HG02852 (cell line): ENCODE measurements around the gene MMP23B.

Experiments
- ATAC-seq: cut with Tn5 transposase; IDR thresholded peaks from one replicate; pipeline ENCODE4 v1.9.1; 2021; ENCODE audit warnings: mild to moderate bottlenecking, moderate library complexity; ENCODE audit not compliant: unreplicated experiment

The MMP23B gene

GRCh38 chr1:1602304-1602967 lies 29.5 kb upstream of the MMP23B start:
- ATAC-seq = no peak

- ATAC-seq = no peak
Measured at GRCh38 chr1:1602968-1603506, 28.9 kb upstream of the MMP23B start.

- no peak for ATAC-seq
Measured at GRCh38 chr1:1603671-1604373, 28.2 kb upstream of the MMP23B start.

- ATAC-seq = no peak
Measured at GRCh38 chr1:1604374-1605033, 27.5 kb upstream of the MMP23B start.

DNA sequence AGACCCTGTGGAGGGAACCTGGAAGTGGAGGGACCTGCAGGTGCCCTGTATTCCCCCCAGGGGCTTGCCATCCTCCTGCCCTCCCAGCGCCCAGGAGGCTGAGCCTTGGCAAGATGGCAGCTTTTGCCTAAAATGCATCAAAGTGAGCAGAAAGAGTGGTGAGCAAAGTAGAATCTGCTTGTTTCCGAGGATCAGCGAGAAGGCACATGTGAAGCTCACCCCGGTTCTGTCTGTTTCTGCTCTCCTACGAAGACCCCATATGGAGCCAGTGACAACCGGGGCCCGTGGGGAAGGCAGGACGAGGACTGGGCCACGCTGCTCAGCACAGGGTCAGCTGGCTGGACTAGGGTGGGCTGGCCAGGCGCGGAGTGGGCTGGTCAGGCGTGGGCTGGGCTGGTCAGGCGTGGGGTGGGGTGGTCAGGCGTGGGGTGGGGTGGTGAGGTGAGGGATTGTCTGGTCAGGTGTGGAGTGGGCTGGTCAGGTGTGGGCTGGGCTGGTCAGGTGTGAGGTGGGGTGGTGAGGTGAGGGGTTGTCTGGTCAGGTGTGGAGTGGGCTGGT lies 26.9 kb upstream of the MMP23B start:
- ATAC-seq = no peak

DNA sequence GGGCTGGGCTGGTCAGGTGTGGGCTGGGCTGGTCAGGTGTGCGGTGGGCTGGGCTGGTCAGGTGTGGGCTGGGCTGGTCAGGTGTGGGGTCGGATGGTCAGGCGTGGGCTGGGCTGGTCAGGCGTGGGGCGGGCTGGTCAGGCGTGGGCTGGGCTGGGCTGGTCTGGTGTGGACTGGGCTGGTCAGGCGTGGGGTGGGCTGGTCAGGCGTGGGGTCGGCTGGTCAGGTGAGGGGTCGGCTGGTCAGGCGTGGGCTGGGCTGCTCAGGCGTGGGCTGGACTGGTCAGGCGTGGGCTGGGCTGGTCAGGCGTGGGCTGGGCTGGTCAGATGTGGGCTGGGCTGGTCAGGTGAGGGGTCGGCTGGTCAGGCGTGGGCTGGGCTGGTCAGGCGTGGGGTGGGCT lies 26.2 kb upstream of the MMP23B start:
- no peak for ATAC-seq

GRCh38 chr1:1606232-1606631 lies 25.7 kb upstream of the MMP23B start:
- ATAC-seq = no peak

- no peak for ATAC-seq
Measured at GRCh38 chr1:1609822-1610485, 22.0 kb upstream of the MMP23B start.

- no peak for ATAC-seq
Measured at GRCh38 chr1:1610796-1611195, 21.2 kb upstream of the MMP23B start.

- no peak for ATAC-seq
Measured at GRCh38 chr1:1612104-1612400, 19.9 kb upstream of the MMP23B start.

- ATAC-seq = no peak
Measured at GRCh38 chr1:1613509-1614082, 18.4 kb upstream of the MMP23B start.

GRCh38 chr1:1614204-1614953 lies 17.6 kb upstream of the MMP23B start:
- no peak for ATAC-seq

DNA sequence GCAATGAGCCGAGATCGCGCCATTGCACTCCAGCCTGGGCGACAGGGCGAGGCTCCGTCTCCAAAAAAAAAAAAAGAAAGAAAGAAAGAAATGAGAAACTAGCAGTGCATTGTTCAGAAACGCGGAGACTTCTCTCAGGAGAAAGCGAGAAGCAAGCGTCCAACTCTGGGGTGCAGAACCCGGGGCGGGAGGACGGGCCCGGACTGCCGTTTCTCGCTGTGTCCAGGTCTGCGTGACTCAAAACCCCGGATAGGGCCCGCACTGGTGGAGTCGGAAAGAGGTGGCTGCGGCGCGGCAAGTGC lies 17.1 kb upstream of the MMP23B start:
- no peak for ATAC-seq

DNA sequence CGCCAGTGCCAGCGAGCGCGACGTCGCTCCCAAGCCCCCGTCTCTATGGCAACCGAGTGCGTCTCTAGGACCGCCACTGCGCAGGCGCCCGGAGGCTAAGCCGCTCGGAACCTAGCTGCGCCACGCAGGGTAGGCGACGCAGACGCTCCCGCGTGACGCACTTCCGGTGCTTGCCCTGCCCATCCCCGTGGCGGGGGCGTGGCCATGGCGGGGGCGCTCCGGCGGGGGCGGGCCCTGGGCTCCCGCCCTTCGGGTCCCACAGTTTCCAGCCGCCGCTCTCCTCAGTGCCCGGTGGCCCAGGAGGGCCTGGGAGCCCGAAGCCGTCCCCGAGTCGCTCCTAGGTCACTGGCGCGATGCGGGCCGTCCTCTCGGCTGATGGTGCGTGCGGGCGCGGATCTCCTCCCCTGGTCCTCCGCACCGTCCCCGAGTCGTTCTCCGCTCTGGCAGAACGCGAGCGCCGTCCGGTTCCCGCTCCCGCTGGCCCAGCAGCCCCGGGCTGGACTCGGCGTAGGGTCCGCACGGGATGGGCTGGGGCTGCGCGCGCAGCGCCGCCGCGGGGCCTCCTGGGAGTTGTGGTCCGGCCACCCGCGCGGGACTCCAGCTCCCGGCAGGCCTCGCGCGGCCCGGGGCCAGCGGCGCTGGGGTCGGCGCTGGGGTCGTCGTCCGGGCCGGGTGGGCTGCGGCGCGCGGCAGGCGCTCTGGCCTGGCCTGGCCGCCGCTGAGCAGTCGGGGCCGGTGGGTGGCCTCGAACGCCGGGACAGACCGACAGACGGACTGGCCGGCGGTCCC lies 16.5 kb upstream of the MMP23B start, which contains the start of gene MIB2:
Gene MIB2 (plus strand): TSS at position 245 of the 789 bp plus-strand sequence. CDS start 7,953 bp downstream, outside the sequence.
- peak; percentile 83 for ATAC-seq

- ATAC-seq = peak; percentile 28
Measured at GRCh38 chr1:1616045-1616790, 15.8 kb upstream of the MMP23B start.

DNA sequence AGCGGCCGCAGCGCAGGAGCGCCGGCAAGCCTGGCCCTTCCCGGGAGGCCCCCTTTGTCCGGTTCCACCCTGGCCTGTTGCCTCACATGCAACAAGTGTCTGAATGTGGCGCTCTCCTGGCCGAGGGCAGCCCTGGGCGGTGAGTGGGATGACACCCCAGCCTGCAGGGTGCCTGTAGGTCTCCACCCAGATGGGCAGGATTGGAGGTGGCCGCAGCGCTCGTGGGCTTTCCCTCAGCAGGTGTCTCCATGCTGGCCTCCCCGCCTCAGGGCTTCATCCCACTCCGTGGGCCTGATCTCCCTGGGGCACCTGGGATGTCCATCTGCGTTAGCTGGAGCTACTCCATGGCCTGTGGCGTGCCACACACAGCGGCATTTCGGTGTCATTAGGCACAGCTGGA lies 15.1 kb upstream of the MMP23B start:
- ATAC-seq = no peak

DNA sequence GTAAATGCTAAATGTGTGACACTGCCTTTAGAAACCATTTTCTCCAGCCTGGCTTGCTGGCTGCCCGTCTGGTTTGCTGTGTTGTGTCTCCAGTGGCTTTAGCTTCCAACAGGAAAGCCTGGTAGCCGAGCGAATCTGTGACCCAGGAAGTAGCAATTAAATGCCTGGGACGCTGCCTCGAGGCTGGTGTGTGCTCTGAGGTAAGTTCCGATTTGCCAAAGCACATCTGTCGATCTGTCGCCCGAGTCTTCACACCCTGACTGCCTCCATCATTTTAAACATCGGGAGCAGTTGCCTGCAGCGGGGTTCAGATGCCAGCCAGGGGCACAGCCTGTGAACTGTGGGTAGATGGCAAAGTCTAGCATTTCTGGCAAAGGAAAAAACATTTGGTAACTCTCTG lies 14.5 kb upstream of the MMP23B start:
- ATAC-seq = no peak

- no peak for ATAC-seq
Measured at GRCh38 chr1:1617925-1618324, 14.0 kb upstream of the MMP23B start.
